Activated T-helper 1 cell treated with anti-CD3 and anti-CD28 coated beads, Interleukin-2, amount 50 U/mL, for 16 hours (primary cell): ENCODE measurements around the gene WDR7.

Experiments
- DNase-seq, 2 donors: peaks; one replicate each; pipeline ENCODE4 v3.0.0-alpha.2; 2020; ENCODE audit warnings: low read depth in 1 of 2, low spot score in 1 of 2

The WDR7 gene

DNA sequence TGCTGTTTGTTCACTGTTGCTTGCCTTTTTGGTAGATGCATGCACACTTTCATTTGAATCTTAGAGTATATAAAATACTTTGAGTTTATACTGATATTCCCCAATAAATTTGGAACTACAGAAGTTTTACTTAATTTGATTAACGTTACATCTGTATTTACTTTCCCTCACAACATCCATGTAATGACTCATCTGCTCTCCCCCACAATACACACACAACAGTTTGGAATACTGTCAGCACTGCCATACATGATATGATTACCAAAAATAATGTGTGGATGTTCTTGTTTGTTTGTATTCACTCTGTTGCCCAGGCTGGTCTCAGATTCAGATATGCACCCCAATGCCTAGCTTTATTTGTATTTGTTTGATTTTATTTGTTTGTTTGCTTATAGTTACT lies 144.2 kb downstream of the WDR7 start:
- DNase-seq: no peak

DNA sequence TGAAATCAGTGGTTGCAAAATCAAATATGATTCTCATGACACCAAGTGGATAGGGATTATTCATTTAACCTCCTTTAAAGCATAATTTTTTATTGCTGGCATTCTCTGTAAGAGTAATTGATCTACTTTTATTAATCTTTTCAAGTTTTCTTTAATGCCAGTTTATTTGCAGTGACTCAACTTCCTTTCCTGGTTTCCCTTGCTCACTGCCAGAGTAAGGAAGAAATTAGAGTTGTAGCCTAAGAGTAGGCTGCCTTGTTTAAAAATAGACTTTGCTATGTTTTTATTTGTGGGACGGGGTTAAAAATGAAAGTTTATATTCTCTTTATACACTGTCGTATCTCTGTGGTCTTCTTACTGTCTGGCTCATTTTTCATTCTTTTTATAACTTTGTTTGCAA lies 148.6 kb downstream of the WDR7 start:
- DNase-seq: no peak

DNA sequence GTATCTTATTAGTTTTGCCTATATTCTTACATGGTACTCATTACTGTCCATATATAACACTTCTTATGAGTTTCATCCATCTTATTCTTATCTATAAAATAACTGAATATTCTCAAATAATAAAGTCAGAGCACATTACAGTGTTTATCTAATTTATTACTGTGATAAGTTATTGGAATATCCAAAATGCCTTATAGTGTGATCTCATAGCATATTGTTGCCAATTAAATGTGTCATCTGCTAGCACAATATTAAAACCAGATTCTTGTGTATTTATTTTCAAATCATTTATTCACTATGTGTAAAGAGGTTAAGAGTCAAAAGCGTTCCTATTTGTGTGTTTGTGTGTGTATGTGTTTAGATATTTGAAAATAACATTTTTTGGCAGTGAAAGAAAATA lies 151.9 kb downstream of the WDR7 start:
- no peak for DNase-seq

DNA sequence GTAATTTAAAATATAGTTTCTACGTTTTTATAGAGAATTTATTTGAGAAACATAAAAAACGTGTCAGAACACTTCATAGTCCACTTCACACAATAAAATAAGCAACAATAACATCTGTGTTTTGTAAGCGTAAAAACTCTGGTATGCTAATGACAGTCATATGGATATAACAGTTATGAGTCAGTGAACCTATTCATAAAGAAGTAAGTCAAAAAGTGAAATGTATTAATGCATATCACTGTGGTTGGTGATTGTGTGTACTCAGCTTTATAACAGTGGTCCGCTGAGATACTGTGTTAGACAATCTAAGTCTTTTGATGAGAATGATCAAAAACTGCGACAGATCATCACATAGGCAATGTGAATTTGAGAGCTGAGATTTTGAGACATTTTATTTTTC lies 153.2 kb downstream of the WDR7 start:
- no peak for DNase-seq

DNA sequence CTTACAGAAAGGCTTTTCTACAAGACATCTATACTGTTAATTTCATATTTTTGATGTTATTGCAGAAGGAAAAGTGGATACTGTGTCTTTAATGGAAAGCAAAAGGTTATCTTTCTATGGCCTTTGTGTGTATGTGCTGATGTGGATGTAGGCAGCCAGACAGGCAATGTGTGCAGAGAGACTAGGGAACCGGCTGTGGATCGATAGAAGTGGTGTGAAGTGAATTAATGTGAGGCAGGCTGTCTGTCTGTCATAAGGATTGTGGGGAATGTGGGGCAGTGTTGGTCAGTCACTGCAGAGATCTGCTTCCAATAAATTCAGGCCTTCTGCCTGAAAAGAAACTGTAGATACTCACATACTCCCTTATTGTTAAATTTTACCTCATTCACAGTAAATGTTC lies 156.7 kb downstream of the WDR7 start:
- no peak for DNase-seq

DNA sequence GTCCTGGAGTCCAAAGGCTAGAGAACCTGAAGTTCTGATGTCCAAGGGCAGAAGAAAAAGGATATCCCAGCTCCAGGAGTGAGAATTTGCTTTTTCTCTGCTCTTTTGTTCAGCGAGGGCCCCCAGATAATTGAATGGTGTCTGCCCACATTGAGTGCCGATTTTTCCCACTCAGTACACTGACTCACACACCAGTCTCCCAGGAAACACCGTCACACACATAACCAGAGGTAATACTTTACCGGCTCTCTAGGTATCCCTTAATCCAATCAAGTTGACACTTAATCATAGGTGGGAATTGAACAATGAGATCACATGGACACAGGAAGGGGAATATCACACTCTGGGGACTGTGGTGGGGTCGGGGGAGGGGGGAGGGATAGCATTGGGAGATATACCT lies 161.5 kb downstream of the WDR7 start:
- DNase-seq: no peak

DNA sequence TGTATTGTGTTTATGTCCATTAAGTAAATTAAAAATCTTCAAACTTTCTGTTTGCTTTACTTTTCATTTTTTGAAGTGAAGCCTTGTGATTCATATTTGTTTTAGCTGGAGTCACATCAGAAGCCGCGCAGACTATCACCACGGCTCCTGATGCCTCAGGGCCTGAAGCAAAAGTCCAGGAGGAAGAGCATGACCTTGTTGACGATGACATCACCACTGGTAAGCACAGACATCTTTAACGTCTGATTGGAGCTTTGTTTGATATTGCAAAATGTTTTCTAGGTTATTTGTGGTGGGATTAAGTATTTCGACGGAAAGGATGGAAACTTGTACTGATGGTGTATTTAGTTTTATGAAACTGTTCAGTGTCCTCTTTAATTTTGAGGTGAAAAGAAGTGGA lies 164.8 kb downstream of the WDR7 start:
- no peak for DNase-seq

DNA sequence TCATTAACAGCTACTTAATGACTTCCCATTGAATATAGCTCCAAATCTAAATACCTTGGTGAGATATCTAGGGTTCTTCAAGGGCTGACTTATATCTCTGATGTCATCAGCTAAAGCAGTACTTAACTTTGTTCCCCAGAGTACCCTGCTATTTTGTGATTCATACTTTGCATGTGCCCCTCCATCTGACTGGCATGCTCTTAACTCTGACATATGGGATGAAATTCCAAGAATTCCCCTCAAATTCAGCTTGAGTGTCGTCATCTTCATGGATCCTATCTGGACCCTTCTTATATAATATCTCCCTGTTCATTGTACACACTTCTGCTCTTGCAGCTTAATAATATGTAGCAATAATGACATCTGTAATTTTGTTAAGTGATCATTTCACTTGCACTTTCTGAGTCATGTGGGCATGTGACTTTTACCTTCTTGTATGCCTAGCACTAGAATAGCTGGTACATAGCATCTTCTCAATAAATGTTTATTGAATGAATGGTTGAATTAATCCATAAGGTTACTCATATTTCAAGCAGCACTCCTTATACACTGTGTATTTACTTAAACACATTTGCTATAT lies 172.9 kb downstream of the WDR7 start:
- DNase-seq: no peak

DNA sequence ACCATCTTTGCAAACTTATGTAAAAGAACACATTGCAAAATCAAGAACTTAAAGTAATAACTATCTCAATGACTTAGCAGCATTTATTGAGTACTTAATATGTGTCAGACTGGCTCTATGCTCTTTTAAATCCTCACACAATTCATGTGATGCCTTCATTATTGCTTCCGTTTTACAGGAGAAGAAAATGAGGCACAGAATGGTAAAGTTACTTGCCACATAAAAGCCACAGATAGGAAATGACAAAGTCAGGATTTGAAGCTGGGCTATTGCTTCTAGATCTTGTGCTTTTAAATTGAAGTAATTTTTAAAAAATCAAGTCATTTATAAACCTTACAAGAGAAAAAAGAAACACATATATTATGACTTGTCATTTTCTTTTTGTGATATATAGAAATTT lies 174.2 kb downstream of the WDR7 start:
- DNase-seq: no peak

DNA sequence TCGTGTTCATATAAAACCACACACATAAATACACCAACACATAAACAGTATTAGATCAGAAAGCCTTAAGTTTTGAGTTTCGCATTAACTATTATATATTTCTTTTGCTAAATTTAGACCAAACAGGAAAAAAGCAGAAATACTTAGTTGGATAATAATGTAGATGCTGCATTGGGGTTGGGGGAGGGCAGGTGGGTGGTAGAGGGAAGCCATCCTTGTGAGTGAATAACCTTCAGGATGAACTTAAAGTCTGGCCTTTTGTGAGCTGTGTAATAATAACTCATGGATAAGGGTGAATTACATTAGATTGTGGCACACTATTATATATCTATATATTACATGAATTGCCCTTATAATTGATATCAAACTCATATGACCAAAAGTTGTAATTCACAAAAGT lies 174.7 kb downstream of the WDR7 start:
- DNase-seq: no peak

DNA sequence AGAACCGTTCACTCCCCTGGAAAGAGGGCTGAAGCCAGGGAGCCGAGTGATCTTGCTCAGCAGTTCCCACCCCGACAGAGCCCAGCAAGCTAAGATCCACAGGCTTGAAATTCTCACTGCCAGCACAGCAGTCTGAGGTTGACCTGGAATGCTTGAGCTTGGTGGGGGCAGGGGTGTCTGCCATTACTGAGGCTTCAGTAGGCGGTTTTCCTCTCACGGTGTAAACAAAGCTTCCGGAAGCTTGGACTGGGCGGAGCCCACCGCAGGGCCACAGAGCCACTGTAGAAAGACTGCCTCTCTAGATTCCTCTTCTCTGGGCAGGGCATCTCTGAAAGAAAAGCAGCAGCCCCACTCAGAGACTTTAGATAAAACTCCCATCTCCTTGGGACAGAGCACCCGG lies 180.8 kb downstream of the WDR7 start:
- no peak for DNase-seq

DNA sequence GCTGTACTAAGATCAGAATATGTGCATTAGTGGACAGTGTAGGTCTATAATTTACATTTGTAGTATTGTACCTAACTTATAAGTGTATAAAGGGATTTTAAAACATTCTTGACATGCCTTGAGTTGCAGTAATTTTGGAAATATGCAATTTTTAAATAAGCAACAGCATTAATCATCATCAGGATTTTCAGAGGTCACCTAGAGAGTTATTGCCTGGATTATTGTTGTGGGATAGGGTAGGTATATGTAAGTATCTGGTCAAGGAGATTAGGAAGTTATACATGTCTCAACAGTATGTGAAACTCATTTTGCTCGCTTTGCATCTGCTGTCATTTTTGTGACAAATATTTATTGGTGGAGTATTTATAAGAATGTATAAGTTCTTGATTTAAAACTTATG lies 184.2 kb downstream of the WDR7 start:
- DNase-seq: no peak

DNA sequence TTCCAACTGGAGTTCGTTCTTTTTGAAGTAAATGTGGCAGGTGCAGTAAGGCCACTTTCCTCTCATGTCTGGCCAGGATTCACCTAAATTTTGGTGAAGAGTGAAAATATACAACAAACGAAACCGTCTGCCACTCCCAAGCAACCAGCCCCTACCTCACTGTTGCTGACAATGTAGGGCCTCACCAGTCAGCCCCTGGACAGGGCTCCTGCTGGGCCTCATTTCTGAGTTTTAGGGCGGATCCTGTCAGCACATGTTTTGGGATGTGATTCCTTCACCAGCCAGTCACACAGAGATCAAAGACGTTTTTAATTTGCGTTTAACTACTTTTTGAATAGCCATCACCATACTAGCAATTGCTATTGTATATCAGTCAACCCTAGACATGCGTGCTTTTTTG lies 185.0 kb downstream of the WDR7 start:
- no peak for DNase-seq

DNA sequence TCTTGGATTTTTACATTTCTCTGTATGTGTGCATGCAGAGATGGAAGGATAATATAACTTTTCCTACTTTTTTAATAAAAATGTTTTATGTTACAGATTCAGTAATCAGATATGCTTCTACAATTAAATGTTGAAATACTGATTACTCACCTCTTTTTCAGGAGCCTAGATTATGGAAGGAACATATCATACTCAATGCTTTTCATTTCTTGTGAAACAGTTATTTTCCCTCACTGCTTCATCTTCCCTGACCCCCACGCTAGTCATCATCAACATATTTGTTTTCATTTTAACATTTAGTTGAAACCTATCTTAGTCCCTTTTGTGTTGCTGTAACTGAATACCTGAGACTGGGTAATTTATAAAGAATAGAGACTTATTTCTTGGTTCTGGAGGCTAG lies 190.7 kb downstream of the WDR7 start:
- DNase-seq: no peak

DNA sequence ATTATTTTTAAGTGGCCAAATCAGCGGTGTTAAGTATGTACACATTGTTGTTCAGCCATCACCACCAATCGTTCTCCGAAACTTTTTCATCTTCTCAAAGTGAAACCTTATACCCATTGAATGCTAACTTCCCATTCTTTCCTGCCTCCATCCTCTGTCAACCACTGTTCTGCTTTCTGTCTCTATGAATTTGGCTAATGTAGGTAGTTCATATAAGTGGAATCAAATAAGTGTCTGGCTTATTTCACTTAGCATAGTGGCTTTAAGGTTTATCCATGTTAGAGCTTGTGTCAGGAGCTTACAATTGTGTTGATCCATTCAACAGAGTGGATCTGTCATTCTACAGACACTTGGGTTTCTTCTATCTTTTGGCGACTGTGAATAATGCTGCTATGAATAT lies 192.1 kb downstream of the WDR7 start:
- DNase-seq: no peak

DNA sequence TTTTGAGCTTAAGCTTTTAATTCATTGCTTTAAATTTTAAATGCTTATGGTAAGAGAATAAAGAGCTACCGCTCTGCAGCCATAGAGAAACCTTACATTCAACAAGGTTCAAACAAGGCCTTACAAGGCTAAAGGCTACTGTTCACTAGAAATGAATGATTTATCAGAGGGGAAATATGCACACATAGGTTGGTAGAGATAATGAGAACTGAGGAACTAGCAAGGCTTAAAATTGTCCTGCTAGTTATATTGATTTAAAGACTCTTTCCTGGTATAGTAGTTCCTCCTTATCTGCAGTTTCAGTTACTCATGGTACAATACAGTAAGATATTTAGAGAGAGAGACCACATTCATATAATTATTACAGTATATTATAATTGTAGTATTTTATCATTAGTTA lies 193.4 kb downstream of the WDR7 start:
- no peak for DNase-seq

DNA sequence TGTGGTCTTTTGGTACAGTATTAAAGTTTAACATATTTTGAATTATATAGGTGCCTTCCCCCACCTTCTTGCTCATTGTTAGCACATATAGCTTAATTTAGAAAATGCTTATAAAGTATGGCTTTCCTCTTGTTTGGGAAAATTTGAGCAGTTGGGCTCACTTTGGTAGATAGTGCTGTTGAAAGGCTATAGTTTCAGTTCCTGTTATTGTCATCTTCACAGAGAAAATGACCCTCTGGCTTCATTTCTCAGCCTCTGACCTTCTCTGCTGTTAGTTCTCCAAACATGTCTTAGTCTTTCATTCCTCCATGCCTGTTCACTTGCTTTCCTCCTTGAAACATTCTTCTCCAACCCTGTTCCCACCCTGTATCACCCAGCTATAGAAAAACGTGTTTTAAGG lies 200.6 kb downstream of the WDR7 start:
- DNase-seq: no peak

DNA sequence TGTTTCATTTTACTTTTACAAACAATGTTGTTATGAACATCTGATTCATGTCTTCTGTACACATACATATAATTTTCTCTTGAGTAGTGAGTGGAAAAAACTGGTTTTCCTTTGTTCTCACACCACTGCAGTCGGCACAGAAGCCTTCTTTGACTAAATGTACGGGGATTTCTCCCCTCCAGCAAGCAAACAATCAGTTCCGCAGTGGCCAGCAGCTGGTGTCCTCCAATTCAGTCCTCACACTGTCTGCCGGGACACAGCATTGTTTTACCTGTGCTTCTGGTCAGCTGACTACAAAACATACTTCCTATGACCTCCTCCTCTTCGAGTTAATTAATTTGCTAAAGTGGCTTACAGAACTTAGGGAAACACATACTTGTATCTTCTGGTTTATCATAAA lies 202.8 kb downstream of the WDR7 start:
- DNase-seq: no peak

DNA sequence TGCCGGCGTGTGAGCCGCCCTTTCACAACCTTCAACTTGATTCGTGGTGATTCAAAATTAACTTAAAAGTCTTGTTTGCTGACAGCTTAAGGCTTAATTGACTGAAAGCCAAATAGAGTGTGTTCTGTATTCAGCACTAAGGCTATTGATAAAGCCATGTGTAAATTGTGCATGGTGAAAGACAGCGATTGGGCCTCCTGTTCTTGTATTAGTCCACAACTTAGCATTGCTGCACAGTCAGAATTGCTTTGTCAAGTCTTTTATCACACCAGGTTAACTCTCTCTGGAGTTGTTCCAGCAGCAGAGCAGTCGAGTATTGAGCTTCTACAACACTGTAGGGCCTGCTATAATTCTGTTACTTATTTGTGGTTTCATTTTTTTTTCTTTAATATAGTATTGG lies 210.1 kb downstream of the WDR7 start:
- no peak for DNase-seq

DNA sequence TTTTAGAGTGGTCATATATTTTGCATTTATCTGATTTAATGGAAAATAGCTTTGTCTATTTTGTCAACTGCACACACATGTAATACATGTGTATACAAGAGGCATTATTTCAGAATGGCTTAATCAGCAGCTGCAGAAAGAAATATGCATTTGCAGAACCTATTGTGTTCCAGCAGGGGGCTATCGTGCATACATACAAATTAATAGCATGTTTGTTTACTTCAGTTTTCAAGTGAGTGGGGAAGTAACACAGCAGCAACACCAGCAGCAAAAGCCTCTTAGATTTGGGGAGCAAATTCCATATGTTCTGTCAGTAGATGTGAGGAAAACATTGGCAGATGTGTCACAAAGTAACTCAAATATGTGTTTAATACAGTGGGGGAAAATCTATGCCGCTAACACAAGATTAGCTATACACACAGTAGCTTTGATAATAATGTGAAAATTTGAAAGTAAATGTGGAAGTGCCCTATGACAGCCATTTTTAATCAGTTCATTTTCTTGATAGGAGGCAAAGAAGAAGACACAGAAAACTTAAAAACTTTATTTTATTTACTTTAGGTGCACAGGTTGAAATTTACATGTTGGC lies 218.1 kb downstream of the WDR7 start:
- no peak for DNase-seq

DNA sequence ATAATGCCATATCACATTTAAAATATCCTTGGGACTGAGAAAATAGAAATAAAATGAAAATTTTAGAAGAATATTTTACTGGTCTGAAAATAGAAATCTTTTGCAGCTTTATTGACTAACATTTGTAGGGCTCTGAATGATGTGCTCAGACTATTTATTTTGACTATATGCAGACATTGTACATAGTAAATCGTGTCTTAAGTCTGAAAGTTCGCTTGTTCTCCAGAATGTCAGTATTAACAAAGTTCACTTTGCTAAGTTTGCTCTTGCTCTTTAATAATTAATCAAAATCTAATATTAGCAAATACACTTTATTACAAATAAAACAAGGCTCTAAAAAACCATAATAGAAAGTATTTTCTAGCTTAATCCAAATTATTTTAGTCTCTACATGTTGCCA lies 219.8 kb downstream of the WDR7 start:
- DNase-seq: no peak

DNA sequence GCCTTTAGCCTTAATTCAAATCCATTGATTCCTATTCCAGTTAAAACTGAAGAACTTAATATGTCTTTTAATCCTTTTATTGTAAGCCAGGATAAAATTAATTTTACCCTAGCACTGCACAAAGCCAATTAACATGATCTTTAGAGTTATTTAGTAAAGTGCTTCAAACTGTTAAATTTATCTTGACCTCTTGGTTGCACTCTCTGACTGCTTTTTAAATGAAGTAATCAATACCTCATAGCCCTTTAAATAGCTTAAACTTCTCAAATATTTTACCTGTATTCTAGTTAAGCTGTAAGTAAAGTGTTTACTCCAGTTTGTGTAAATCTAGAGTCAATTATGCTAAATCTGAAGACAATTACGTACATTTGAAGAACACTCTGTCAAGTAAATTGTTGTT lies 221.0 kb downstream of the WDR7 start:
- DNase-seq: no peak

DNA sequence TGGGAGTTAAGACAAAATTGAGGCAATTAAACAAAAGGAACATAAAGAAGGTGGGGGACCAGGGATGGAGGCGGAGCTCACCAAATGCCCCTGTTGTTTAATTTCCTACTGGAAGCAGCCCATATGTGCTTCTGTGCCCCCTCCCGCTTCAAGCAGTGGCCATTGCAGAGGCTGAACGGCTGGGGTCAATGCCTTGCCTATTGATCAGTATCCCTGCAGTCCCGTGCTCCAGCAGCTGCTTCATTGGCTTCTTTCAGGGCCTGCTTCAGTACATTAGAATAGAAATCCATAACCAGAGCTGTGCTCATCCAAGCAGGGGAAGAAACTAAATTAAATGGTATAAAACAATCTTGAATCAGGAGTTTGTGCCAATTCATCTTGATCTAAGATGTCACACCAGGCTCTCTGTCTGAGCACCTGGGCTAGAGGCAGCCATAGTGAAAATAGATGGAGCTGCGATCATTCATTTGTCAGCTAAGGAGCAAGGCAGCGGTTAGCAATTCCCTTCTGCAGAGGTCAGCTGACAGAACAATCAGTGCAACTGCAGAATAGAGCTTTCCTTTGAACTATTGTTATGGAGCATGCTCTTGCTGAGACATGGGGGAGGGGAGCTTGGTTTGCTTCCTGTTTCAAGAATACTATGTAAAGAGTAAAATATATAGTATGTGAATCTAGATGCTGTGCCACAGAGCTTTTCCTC lies 222.4 kb downstream of the WDR7 start:
- no peak for DNase-seq
